Stimulated activated CD4-positive, alpha-beta T cell treated with anti-CD3 and anti-CD28 coated beads, TNF-alpha, amount 100 ng/mL, for 24 hours (primary cell): ENCODE data around the gene NCOA3.

Experiments
- DNase-seq, 3 experiments: peaks; one replicate each; pipeline ENCODE4 v3.0.0-alpha.2; 2020; ENCODE audit warnings: low read depth in 3 of 3

Gene NCOA3

GRCh38 chr20:47704746-47705496 lies 203.2 kb downstream of the NCOA3 start:
- DNase-seq: no peak

- no peak for DNase-seq
Measured at GRCh38 chr20:47705497-47705856, 203.8 kb downstream of the NCOA3 start.

GRCh38 chr20:47706345-47706744 lies 204.7 kb downstream of the NCOA3 start:
- no peak for DNase-seq
